A549 (cell line): ENCODE results near the gene MLLT10.

Experiments
- CHD4 ChIP-seq: fragments of 200-600 bp; sonication (generic); IDR thresholded peaks from 2 replicates; pipeline ENCODE4 v1.6.1; 2016; ENCODE audit warnings: antibody characterized with exemption, mild to moderate bottlenecking, borderline replicate concordance
- EP300 ChIP-seq, 2 experiments: fragments of >200 bp; sonication (Bioruptor Twin); formaldehyde crosslinking; IDR thresholded peaks; 2 replicates in 1 of 2; 3 replicates in 1 of 2; pipeline ENCODE4 v1.6.1; 2016 to 2017
- NFE2L2 ChIP-seq: fragments of 150-350 bp; conservative IDR thresholded peaks from 2 replicates; pipeline ENCODE4 v1.6.1; 2014; ENCODE audit warnings: low read length
- RCOR1 ChIP-seq: fragments of 150-350 bp; IDR thresholded peaks from 2 replicates; pipeline ENCODE4 v1.6.1; 2014; ENCODE audit warnings: antibody characterized with exemption, low read length, low read depth
- RFX5 ChIP-seq: fragments of 450-650 bp; IDR thresholded peaks from 2 replicates; pipeline ENCODE4 v1.7.1; 2014; ENCODE audit warnings: antibody characterized with exemption, mild to moderate bottlenecking, moderate library complexity
- SMC3 ChIP-seq: fragments of >200 bp; sonication (Bioruptor Twin); formaldehyde crosslinking; IDR thresholded peaks from 3 replicates; pipeline ENCODE4 v1.6.1; 2018; ENCODE audit warnings: inconsistent platforms
- TF ChIP-seq, protein P1 (sequence below): fragments of >200 bp; sonication (Bioruptor Twin); formaldehyde crosslinking; IDR thresholded peaks from 3 replicates; pipeline ENCODE4 v1.5.1; 2016
- TF ChIP-seq, protein P2 (sequence below): fragments of 150-350 bp; IDR thresholded peaks from 2 replicates; pipeline ENCODE4 v1.6.1; 2014; ENCODE audit warnings: low read depth, mild to moderate bottlenecking, low read length
- TF ChIP-seq, protein P3 (sequence below): fragments of 250-450 bp; sonication (Bioruptor Pico); IDR thresholded peaks from 2 replicates; pipeline ENCODE4 v1.5.0; 2021; ENCODE audit warnings: mild to moderate bottlenecking, moderate library complexity, borderline replicate concordance
- TF ChIP-seq, protein P4 (sequence below): fragments of 200-600 bp; sonication (generic); IDR thresholded peaks from 2 replicates; pipeline ENCODE4 v1.6.1; 2016; ENCODE audit warnings: antibody characterized with exemption, mild to moderate bottlenecking, moderate library complexity

DNA sequence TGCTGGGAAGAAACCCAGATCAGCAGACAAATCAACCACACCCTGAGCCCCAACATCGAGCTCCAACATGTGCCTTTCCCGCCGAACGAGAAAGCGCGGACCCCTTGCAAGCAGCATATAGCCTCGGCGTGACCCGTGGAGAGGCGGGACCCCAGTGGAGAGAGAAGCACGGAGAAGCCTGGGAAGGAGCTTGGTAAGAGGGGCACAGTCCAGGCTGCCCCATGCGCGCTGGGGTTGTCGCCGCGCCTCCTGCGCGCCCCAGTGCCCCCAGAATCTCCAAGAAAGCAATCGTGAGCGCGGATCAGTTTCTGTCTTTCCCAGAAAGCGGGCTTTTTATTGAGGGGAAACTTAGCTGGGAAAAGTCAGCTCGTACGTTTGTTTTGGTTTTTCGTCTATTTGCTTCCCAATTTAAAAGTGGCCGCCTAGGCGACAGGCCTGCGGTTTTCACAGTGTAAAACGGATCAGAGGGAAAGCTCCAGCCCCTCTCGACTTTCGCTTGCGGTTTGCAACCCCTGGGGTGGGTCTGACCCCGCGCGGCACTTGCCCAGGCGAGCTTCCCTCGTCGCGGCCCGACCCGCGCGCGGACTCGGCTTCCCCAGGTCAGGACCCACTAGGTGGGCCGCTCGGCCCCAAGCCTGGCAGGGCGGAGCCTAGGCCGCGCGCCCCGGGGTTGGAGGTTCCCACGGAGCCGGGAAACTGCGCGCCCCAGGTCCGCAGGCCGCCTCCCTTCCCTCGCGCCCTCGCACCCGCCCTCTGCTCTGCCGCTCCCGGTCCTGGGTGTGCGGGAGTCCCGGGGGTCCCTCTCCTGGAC is 39.6 kb upstream of the MLLT10 start:
- TF ChIP-seq, protein P1, sequence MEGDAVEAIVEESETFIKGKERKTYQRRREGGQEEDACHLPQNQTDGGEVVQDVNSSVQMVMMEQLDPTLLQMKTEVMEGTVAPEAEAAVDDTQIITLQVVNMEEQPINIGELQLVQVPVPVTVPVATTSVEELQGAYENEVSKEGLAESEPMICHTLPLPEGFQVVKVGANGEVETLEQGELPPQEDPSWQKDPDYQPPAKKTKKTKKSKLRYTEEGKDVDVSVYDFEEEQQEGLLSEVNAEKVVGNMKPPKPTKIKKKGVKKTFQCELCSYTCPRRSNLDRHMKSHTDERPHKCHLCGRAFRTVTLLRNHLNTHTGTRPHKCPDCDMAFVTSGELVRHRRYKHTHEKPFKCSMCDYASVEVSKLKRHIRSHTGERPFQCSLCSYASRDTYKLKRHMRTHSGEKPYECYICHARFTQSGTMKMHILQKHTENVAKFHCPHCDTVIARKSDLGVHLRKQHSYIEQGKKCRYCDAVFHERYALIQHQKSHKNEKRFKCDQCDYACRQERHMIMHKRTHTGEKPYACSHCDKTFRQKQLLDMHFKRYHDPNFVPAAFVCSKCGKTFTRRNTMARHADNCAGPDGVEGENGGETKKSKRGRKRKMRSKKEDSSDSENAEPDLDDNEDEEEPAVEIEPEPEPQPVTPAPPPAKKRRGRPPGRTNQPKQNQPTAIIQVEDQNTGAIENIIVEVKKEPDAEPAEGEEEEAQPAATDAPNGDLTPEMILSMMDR, result no peak; the same call in 2 of the 3 replicates
- TF ChIP-seq RCOR1 (no peak), NFE2L2 (no peak), SMC3 (peak; percentile 61), RFX5 (no peak), EP300 (IDR thresholded peaks at IDR 0.05) (no peak), CHD4 (no peak)
- TF ChIP-seq, protein P2, sequence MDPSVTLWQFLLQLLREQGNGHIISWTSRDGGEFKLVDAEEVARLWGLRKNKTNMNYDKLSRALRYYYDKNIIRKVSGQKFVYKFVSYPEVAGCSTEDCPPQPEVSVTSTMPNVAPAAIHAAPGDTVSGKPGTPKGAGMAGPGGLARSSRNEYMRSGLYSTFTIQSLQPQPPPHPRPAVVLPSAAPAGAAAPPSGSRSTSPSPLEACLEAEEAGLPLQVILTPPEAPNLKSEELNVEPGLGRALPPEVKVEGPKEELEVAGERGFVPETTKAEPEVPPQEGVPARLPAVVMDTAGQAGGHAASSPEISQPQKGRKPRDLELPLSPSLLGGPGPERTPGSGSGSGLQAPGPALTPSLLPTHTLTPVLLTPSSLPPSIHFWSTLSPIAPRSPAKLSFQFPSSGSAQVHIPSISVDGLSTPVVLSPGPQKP, result no peak
- TF ChIP-seq, protein P3, sequence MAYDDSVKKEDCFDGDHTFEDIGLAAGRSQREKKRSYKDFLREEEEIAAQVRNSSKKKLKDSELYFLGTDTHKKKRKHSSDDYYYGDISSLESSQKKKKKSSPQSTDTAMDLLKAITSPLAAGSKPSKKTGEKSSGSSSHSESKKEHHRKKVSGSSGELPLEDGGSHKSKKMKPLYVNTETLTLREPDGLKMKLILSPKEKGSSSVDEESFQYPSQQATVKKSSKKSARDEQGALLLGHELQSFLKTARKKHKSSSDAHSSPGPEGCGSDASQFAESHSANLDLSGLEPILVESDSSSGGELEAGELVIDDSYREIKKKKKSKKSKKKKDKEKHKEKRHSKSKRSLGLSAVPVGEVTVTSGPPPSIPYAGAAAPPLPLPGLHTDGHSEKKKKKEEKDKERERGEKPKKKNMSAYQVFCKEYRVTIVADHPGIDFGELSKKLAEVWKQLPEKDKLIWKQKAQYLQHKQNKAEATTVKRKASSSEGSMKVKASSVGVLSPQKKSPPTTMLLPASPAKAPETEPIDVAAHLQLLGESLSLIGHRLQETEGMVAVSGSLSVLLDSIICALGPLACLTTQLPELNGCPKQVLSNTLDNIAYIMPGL (CRISPR knock-in tag), result 0 out of 2 replicates have a peak, but pooled peaks have one; percentile 12
- TF ChIP-seq, protein P4, sequence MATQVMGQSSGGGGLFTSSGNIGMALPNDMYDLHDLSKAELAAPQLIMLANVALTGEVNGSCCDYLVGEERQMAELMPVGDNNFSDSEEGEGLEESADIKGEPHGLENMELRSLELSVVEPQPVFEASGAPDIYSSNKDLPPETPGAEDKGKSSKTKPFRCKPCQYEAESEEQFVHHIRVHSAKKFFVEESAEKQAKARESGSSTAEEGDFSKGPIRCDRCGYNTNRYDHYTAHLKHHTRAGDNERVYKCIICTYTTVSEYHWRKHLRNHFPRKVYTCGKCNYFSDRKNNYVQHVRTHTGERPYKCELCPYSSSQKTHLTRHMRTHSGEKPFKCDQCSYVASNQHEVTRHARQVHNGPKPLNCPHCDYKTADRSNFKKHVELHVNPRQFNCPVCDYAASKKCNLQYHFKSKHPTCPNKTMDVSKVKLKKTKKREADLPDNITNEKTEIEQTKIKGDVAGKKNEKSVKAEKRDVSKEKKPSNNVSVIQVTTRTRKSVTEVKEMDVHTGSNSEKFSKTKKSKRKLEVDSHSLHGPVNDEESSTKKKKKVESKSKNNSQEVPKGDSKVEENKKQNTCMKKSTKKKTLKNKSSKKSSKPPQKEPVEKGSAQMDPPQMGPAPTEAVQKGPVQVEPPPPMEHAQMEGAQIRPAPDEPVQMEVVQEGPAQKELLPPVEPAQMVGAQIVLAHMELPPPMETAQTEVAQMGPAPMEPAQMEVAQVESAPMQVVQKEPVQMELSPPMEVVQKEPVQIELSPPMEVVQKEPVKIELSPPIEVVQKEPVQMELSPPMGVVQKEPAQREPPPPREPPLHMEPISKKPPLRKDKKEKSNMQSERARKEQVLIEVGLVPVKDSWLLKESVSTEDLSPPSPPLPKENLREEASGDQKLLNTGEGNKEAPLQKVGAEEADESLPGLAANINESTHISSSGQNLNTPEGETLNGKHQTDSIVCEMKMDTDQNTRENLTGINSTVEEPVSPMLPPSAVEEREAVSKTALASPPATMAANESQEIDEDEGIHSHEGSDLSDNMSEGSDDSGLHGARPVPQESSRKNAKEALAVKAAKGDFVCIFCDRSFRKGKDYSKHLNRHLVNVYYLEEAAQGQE, result no peak
